Endothelial cell of umbilical vein (primary cell): ENCODE data around the gene NEUROD4. TPM values are rescaled to one million over a fixed set of nuclear protein-coding genes. Genes with fewer than 3 reads are reported as not detected.

Source experiments
- BruUV-seq: library from RNA; stranded (reverse); fragments of 400-500 nt; replicated peaks from 2 replicates; lab custom pipeline; 2021; lab: Mats Ljungman, UMichigan
- CTCF ChIA-PET: fragments of 300-600, 350-600 bp; sonication (Branson Sonifier 250); formaldehyde crosslinking; loops from one replicate; lab custom pipeline; 2021; ENCODE audit warnings: antibody characterized with exemption, inconsistent platforms; lab: Charles Lee
- POLR2A ChIA-PET: fragments of 300-600, 350-600 bp; sonication (Branson Sonifier 250); formaldehyde crosslinking; loops from one replicate; lab custom pipeline; 2021; ENCODE audit warnings: antibody characterized with exemption, inconsistent platforms; lab: Charles Lee
- DNase-seq: peaks from one replicate; pipeline ENCODE4 v3.0.0-alpha.2; 2011; ENCODE audit warnings: low read depth, low spot score
- FAIRE-seq: peaks from 2 replicates; lab custom pipeline; 2011; peaks lifted over from hg19 to GRCh38; lab: Jason Lieb, UNC
- H2AFZ ChIP-seq: 2 replicates; pipeline ENCODE4 v1.6.0; 2012; ENCODE audit warnings: low read depth, low read length, control low read depth, inconsistent platforms
- H3K27ac ChIP-seq: 2 replicates; pipeline ENCODE4 v1.5.1; 2011; ENCODE audit warnings: low read depth, mild to moderate bottlenecking, control low read depth, low read length, moderate library complexity; ENCODE audit not compliant: insufficient read depth
- H3K27me3 ChIP-seq, 2 experiments: 2 replicates each; pipeline versions ENCODE4 v1.6.0 to v1.6.1; 2011; ENCODE audit warnings: low read length in 2 of 2, mixed read lengths in 1 of 2; ENCODE audit not compliant: control insufficient read depth in 2 of 2, insufficient read depth in 2 of 2
- H3K36me3 ChIP-seq, 2 experiments: 2 replicates in 1 of 2; 3 replicates in 1 of 2; pipeline ENCODE4 v1.5.1; 2011; ENCODE audit warnings: low read length in 2 of 2, mild to moderate bottlenecking in 1 of 2, moderate library complexity in 1 of 2; ENCODE audit not compliant: control insufficient read depth in 2 of 2, insufficient read depth in 2 of 2; ENCODE audit errors: extremely low read depth in 1 of 2
- H3K4me1 ChIP-seq: 3 replicates; pipeline ENCODE4 v1.5.1; 2011; ENCODE audit warnings: mild to moderate bottlenecking, low read length; ENCODE audit not compliant: control insufficient read depth, insufficient read depth; ENCODE audit errors: extremely low read depth
- H3K4me2 ChIP-seq: 2 replicates; pipeline ENCODE4 v1.6.1; 2011; ENCODE audit warnings: low read length, control low read depth, mixed read lengths; ENCODE audit not compliant: insufficient read depth
- H3K4me3 ChIP-seq, 3 experiments: fragments of 200-600 bp in 1 of 3; sonication (generic), shearing (Covaris generic) in 1 of 3; replicated peaks in 1 of 3; 2 replicates each; pipeline ENCODE4 v1.5.1; 2011 to 2016; ENCODE audit warnings: control low read depth in 3 of 3, low read length in 3 of 3, mild to moderate bottlenecking in 2 of 3, inconsistent platforms in 1 of 3, low read depth in 1 of 3, moderate library complexity in 1 of 3; ENCODE audit not compliant: insufficient read depth in 1 of 3
- H3K79me2 ChIP-seq: 2 replicates; pipeline ENCODE4 v1.6.0; 2012; ENCODE audit warnings: low read length, inconsistent platforms; ENCODE audit not compliant: control insufficient read depth, insufficient read depth
- H3K9ac ChIP-seq: replicated peaks from 2 replicates; pipeline ENCODE3; 2011; ENCODE audit warnings: low read length, control low read depth; ENCODE audit not compliant: insufficient read depth; ENCODE audit errors: extremely low read depth
- H3K9me1 ChIP-seq: replicated peaks from 3 replicates; pipeline ENCODE4 v1.6.0; 2011; ENCODE audit warnings: mild to moderate bottlenecking, low read length; ENCODE audit not compliant: control insufficient read depth, insufficient read depth; ENCODE audit errors: extremely low read depth
- H3K9me3 ChIP-seq: replicated peaks from 2 replicates; pipeline ENCODE4 v1.5.1; 2012; ENCODE audit warnings: low read length, inconsistent platforms; ENCODE audit not compliant: control insufficient read depth, insufficient read depth
- H4K20me1 ChIP-seq: replicated peaks from 2 replicates; pipeline ENCODE3; 2011; ENCODE audit warnings: mild to moderate bottlenecking, low read length; ENCODE audit not compliant: control insufficient read depth, insufficient read depth; ENCODE audit errors: extremely low read depth
- EZH2 ChIP-seq: IDR thresholded peaks from 2 replicates; pipeline ENCODE4 v1.6.1; 2012; ENCODE audit warnings: borderline replicate concordance, low read depth, mild to moderate bottlenecking, moderate library complexity, low read length, inconsistent platforms; ENCODE audit not compliant: severe bottlenecking
- FOS ChIP-seq: IDR thresholded peaks from 2 replicates; pipeline ENCODE4 v1.6.1; 2011; ENCODE audit warnings: mild to moderate bottlenecking, low read length, moderate library complexity, borderline replicate concordance; ENCODE audit not compliant: insufficient read depth
- GATA2 ChIP-seq: IDR thresholded peaks from 2 replicates; pipeline ENCODE4 v1.7.0; 2011; ENCODE audit warnings: low read depth, mild to moderate bottlenecking, moderate library complexity, mixed read lengths, low read length; ENCODE audit not compliant: insufficient read length, insufficient read depth
- JUN ChIP-seq: IDR thresholded peaks from 2 replicates; pipeline ENCODE4 v1.6.1; 2011; ENCODE audit warnings: borderline replicate concordance, low read depth; ENCODE audit not compliant: insufficient read length, insufficient read depth
- MYC ChIP-seq: IDR thresholded peaks from one replicate; pipeline ENCODE4 v1.6.1; 2011; ENCODE audit warnings: mild to moderate bottlenecking, low read depth, low read length
- POLR2A ChIP-seq: IDR thresholded peaks from 2 replicates; pipeline ENCODE4 v1.6.1; 2012; ENCODE audit warnings: low read depth, mild to moderate bottlenecking, control low read depth, low read length
- POLR2AphosphoS5 ChIP-seq: IDR thresholded peaks from 2 replicates; pipeline ENCODE4 v1.6.1; 2012; ENCODE audit warnings: low read depth, mild to moderate bottlenecking, control low read depth, low read length, moderate library complexity; ENCODE audit not compliant: insufficient read depth
- dilution Hi-C: fragments of 300-500 bp; cut with MboI; formaldehyde crosslinking; loops from one replicate; pipeline ENCODE4 v1.15.0; 2019; ENCODE audit warnings: low sequenced_read_pairs; ENCODE audit not compliant: extremely low pct_ligation_motif_present
- intact Hi-C: fragments of 100-400 bp; cut with micrococcal nuclease; formaldehyde crosslinking; loops from one replicate; pipeline ENCODE4 v1.10.0; 2022
- polyA plus RNA-seq, 4 experiments: library from polyadenylated mRNA; depleted of rRNA in 3 of 4; stranded (reverse) in 3 of 4; unstranded in 1 of 4; fragments of >200 nt; gene quantifications; 2 replicates each; pipeline versions ENCODE4 v1.2.1 to v1.2.3, GENCODE V29; 2011 to 2012; ENCODE audit warnings: missing spikeins in 1 of 4
- total RNA-seq: library from RNA; stranded (reverse); gene quantifications from 2 replicates; pipeline ENCODE4 v1.2.3, GENCODE V29; 2021
- TF ChIP-seq, protein P1 (sequence below): IDR thresholded peaks from 2 replicates; pipeline ENCODE4 v1.6.1; 2011; ENCODE audit not compliant: insufficient read depth, insufficient read length
- TF ChIP-seq, protein P2 (sequence below), 2 donors: IDR thresholded peaks; 1 replicate in 1 of 2; 2 replicates in 1 of 2; pipeline ENCODE4 v1.5.1; 2011; ENCODE audit warnings: low read length in 2 of 2, mild to moderate bottlenecking in 2 of 2, moderate library complexity in 2 of 2, control low read depth in 1 of 2, inconsistent platforms in 1 of 2, low read depth in 1 of 2; ENCODE audit not compliant: insufficient read depth in 1 of 2; ENCODE audit errors: extremely low read depth in 1 of 2

NEUROD4 gene
- total and polyA plus RNA-seq, 2 donors (not counting 3 experiments of a cell fraction or from before 2014, with no cell fraction given) = not detected

GRCh38 chr12:55065535-55065934 lies 45.8 kb downstream of the NEUROD4 start:
- no peaks in the 10 kb centered on the region for H3K9me3 ChIP-seq
- H3K36me3 ChIP-seq = no peaks in the 10 kb centered on the region
- TF ChIP-seq POLR2AphosphoS5 = no peak
- TF ChIP-seq, protein P1, sequence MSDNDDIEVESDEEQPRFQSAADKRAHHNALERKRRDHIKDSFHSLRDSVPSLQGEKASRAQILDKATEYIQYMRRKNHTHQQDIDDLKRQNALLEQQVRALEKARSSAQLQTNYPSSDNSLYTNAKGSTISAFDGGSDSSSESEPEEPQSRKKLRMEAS = no peak
- no peak for TF ChIP-seq JUN
- no peak for TF ChIP-seq MYC
- no peak for TF ChIP-seq FOS
- TF ChIP-seq, protein P2, sequence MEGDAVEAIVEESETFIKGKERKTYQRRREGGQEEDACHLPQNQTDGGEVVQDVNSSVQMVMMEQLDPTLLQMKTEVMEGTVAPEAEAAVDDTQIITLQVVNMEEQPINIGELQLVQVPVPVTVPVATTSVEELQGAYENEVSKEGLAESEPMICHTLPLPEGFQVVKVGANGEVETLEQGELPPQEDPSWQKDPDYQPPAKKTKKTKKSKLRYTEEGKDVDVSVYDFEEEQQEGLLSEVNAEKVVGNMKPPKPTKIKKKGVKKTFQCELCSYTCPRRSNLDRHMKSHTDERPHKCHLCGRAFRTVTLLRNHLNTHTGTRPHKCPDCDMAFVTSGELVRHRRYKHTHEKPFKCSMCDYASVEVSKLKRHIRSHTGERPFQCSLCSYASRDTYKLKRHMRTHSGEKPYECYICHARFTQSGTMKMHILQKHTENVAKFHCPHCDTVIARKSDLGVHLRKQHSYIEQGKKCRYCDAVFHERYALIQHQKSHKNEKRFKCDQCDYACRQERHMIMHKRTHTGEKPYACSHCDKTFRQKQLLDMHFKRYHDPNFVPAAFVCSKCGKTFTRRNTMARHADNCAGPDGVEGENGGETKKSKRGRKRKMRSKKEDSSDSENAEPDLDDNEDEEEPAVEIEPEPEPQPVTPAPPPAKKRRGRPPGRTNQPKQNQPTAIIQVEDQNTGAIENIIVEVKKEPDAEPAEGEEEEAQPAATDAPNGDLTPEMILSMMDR (IDR thresholded peaks at IDR 0.05; ENCODE audit: extremely low read depth in 1 of 2, insufficient read depth in 1 of 2, low read depth in 1 of 2, low read length in 2 of 2) = no peak
- no peak for TF ChIP-seq EZH2
- no peak for TF ChIP-seq POLR2A
- TF ChIP-seq GATA2 = no peak
- H3K4me2 ChIP-seq = no peak overlapping the region
- H3K9me1 ChIP-seq = no peaks in the 10 kb centered on the region
- peaks cover 3 to 5% of the 10 kb centered on the region in 2 experiments for H3K27me3 ChIP-seq
- no TSS peak for BruUV-seq
- no peak overlapping the region for H3K27ac ChIP-seq
- no peak overlapping the region for H3K4me3 ChIP-seq
- H3K4me1 ChIP-seq = no peaks in the 10 kb centered on the region
- no peak for FAIRE-seq
- no peak for DNase-seq
- H2AFZ ChIP-seq = no peak overlapping the region
- POLR2A ChIA-PET = no interaction called here
- no peaks in the 10 kb centered on the region for H4K20me1 ChIP-seq
- intact Hi-C loops (no loop called here), dilution Hi-C loops (no loop called here)
- no peaks in the 10 kb centered on the region for H3K79me2 ChIP-seq
- no peak overlapping the region for H3K9ac ChIP-seq
- CTCF ChIA-PET = interaction anchor here (1.6 to 4.3 kb wide), 2 partner anchors 9 to 73 kb away, joined by 4 to 84 read pairs; no protein-coding TSS in a partner anchor
